ENCODE results near the gene DENND4B. TPM values are rescaled to one million over a fixed set of nuclear protein-coding genes. Genes with fewer than 3 reads are reported as not detected.

Gene DENND4B
- polyA plus RNA-seq, 1 donor, result 44.3 TPM

GRCh38 chr1:153968408-153968807, 21.9 kb upstream of the DENND4B start:
- no peak for DNase-seq

- no peak for DNase-seq
These were observed 21.5 kb upstream of the DENND4B start for GRCh38 chr1:153968000-153968363.

- DNase-seq, result peak; percentile 96
These were observed 20.8 kb upstream of the DENND4B start, which contains the start of gene CREB3L4 for GRCh38 chr1:153967107-153967999. Gene CREB3L4 (plus strand): TSS chr1:153967902. CDS start chr1:153968526, 624 bp downstream.

GRCh38 chr1:153963850-153964331, 17.4 kb upstream of the DENND4B start:
- DNase-seq, result no peak

- peak; percentile 99 for DNase-seq
These were observed 16.7 kb upstream of the DENND4B start, which contains the start of gene SLC39A1 for GRCh38 chr1:153963030-153963849. Gene SLC39A1 (minus strand): TSS chr1:153963537. CDS start chr1:153962715, 822 bp downstream.

- DNase-seq, result no peak
These were observed 15.8 kb upstream of the DENND4B start for GRCh38 chr1:153962088-153963029.

- no peak for DNase-seq
These were observed 14.9 kb upstream of the DENND4B start for GRCh38 chr1:153961421-153961820.

GRCh38 chr1:153960206-153960605, 13.7 kb upstream of the DENND4B start:
- no peak for DNase-seq

GRCh38 chr1:153959454-153959853, 12.9 kb upstream of the DENND4B start:
- no peak for DNase-seq

- no peak for DNase-seq
These were observed 12.4 kb upstream of the DENND4B start for GRCh38 chr1:153958961-153959260.

GRCh38 chr1:153958111-153958960, 11.8 kb upstream of the DENND4B start, which contains the start of gene CRTC2:
Gene CRTC2 (minus strand): TSS chr1:153958612. CDS start chr1:153958497, 115 bp downstream.
- peak; percentile 99 for DNase-seq

- peak; percentile 22 for DNase-seq
These were observed 11.2 kb upstream of the DENND4B start for GRCh38 chr1:153957744-153958110.

GRCh38 chr1:153956997-153957715, 10.6 kb upstream of the DENND4B start:
- DNase-seq, result no peak

GRCh38 chr1:153954826-153955225, 8.3 kb upstream of the DENND4B start:
- no peak for DNase-seq

- no peak for DNase-seq
These were observed 7.4 kb upstream of the DENND4B start for GRCh38 chr1:153953859-153954365.

- DNase-seq, result no peak
These were observed 5.3 kb upstream of the DENND4B start for GRCh38 chr1:153951801-153952200.

- no peak for DNase-seq
These were observed 4.7 kb upstream of the DENND4B start for GRCh38 chr1:153951183-153951582.

GRCh38 chr1:153945795-153946621, 510 bp downstream of the DENND4B start:
- peak; percentile 41 for DNase-seq
